Measurements from ENCODE around the gene KHDC3L. TPM values are rescaled to one million over a fixed set of nuclear protein-coding genes. Genes with fewer than 3 reads are reported as not detected.

KHDC3L gene
- total and polyA plus RNA-seq, 2 of the 8 experiments (the other 6 are each of a cell fraction or from before 2014, with no cell fraction given), result 0.11 TPM; not detected in 1

DNA sequence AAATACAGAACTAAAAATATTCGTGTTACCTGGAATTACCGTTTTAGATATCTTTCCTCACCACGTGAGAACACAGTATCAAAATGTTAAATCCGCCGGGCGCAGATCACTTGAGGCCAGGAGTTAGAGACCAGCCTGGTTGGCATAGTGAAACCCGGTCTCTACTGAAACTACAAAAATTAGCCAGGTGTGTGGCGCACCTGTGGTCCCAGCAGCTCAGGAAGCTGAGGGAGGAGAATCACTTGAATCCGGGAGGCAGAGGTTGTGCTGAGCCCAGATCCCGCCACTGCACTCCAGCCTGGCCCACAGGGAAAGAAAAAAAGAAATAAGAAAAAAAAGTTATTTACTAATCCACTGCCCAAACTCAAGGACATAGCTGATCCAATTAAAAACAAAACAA, 27.4 kb downstream of the KHDC3L start:
- no peak overlapping the region for H4K8ac ChIP-seq (ENCODE audit: extremely low read depth, insufficient read depth, low read length)
- H4K5ac ChIP-seq (ENCODE audit: insufficient read length, low read depth, low read length), result no peak overlapping the region
- FAIRE-seq (no peak), DNase-seq (ENCODE audit: low read depth in 1 of 2, low spot score in 2 of 2) (peak in 1 of 2 experiments; percentile 47)
- ChIA-PET POLR2A (ENCODE audit: partially characterized antibody) (interaction anchor here (1.1 to 2.3 kb wide), 2 partner anchors 41 to 65 kb away, joined by 5 to 13 read pairs; no protein-coding TSS in a partner anchor), CTCF (ENCODE audit: partially characterized antibody) (interaction anchor here (0.9 to 4.9 kb wide), 2 partner anchors 62 to 104 kb away, joined by 3 to 40 read pairs; no protein-coding TSS in a partner anchor)
- H3K79me2 ChIP-seq (ENCODE audit: control insufficient read depth in 1 of 2, insufficient read depth in 2 of 2, low read length in 2 of 2), result no peaks in the 10 kb centered on the region
- no peaks in the 10 kb centered on the region for H3K79me1 ChIP-seq (ENCODE audit: low read depth, low read length)
- no peak overlapping the region for H4K91ac ChIP-seq (replicated peaks; ENCODE audit: insufficient read length, low read length)
- no peak overlapping the region for H2BK15ac ChIP-seq (ENCODE audit: low read length)
- H2AFZ ChIP-seq (ENCODE audit: low read length), result no peak overlapping the region
- H3K4me1 ChIP-seq (replicated peaks in 1 of 4; ENCODE audit: control insufficient read depth in 3 of 4, insufficient read depth in 4 of 4, low read length in 3 of 4), result peaks cover 0 to 6% (median 0%) of the 10 kb centered on the region in 4 experiments; a peak in 4 of 7 replicates
- H3K36me3 ChIP-seq (ENCODE audit: control insufficient read depth in 2 of 4, insufficient read depth in 4 of 4, low read length in 3 of 4), result no peaks in the 10 kb centered on the region
- H3K27me3 ChIP-seq (replicated peaks in 1 of 4; ENCODE audit: control insufficient read depth in 3 of 4, extremely low read depth in 1 of 4, insufficient read depth in 3 of 4, low read length in 3 of 4), result no peaks in the 10 kb centered on the region
- no peak overlapping the region for H3K4ac ChIP-seq (replicated peaks; ENCODE audit: insufficient read length, low read depth, low read length)
- 0 out of 2 replicates have a peak, but pooled peaks cover 1% of the 10 kb centered on the region for H3K23me2 ChIP-seq (ENCODE audit: low read depth, low read length)
- H2BK120ac ChIP-seq (replicated peaks; ENCODE audit: low read depth, low read length), result no peak overlapping the region
- no peak overlapping the region for H3K4me3 ChIP-seq (ENCODE audit: extremely low read depth in 1 of 4, insufficient read depth in 2 of 4, low read depth in 3 of 4, low read length in 4 of 4)
- H3K4me2 ChIP-seq (ENCODE audit: insufficient read depth in 1 of 2, low read depth in 2 of 2, low read length in 2 of 2), result peak overlapping the region in 1 of 2 experiments; percentile 28; a peak in 1 of 4 replicates
- no peak overlapping the region for H3K56ac ChIP-seq (replicated peaks; ENCODE audit: insufficient read length, low read depth, low read length)
- H2AK5ac ChIP-seq (ENCODE audit: low read depth, low read length), result no peak overlapping the region
- H2BK5ac ChIP-seq (ENCODE audit: low read depth, low read length), result no peak overlapping the region
- no peak overlapping the region for H3K23ac ChIP-seq (ENCODE audit: insufficient read length)
- peaks cover 0 to 4% of the 10 kb centered on the region in 2 experiments; a peak in 1 of 4 replicates for H3K9me3 ChIP-seq (ENCODE audit: insufficient read depth in 2 of 2, low read depth in 1 of 2, low read length in 1 of 2)
- no peak overlapping the region for H2BK20ac ChIP-seq (ENCODE audit: low read length)
- H3K27ac ChIP-seq (ENCODE audit: low read depth, low read length), result no peak overlapping the region
- H3K14ac ChIP-seq (ENCODE audit: insufficient read length), result no peak overlapping the region
- WGBS, 2 experiments (ENCODE audit: extremely low coverage in 1 of 2, insufficient coverage in 1 of 2, insufficient read length in 1 of 2, insufficient replicate concordance in 2 of 2, low coverage in 1 of 2, low lambda C conversion rate in 2 of 2, missing lambda C conversion rate in 1 of 2), result 68% methylated on average over 10 of the region's 10 CpGs; no CpG with 5 or more reads in 1 of the 2 experiments
- no peak overlapping the region for H3K18ac ChIP-seq (ENCODE audit: extremely low read depth, low read length)
- TF ChIP-seq TAF7 (optimal IDR thresholded peaks at IDR 0.05; ENCODE audit: borderline replicate concordance, low read depth, low read length) (no peak), HDAC6 (IDR thresholded peaks at IDR 0.05; ENCODE audit: low read depth, low read length) (no peak), SUZ12 (IDR thresholded peaks at IDR 0.05; ENCODE audit: low read length) (no peak), SIN3A (conservative IDR thresholded peaks at IDR 0.05 in 1 of 2, IDR thresholded peaks at IDR 0.05 in 1 of 2; ENCODE audit: low read depth in 1 of 2, low read length in 2 of 2) (no peak), TCF12 (IDR thresholded peaks at IDR 0.05; ENCODE audit: low read depth, low read length) (peak; percentile 97), RBBP5 (IDR thresholded peaks at IDR 0.05; ENCODE audit: borderline replicate concordance, low read depth, low read length) (no peak), RNF2 (IDR thresholded peaks at IDR 0.05; ENCODE audit: borderline replicate concordance, low read depth, low read length, missing control alignments, poor library complexity, severe bottlenecking) (no peak), EP300 (IDR thresholded peaks at IDR 0.05; ENCODE audit: borderline replicate concordance in 1 of 2, low read depth in 2 of 2, low read length in 2 of 2) (no peak), POLR2AphosphoS5 (IDR thresholded peaks at IDR 0.05; ENCODE audit: low read depth, low read length) (0 out of 2 replicates have a peak, but pooled peaks have one; percentile 28), NANOG (IDR thresholded peaks at IDR 0.05; ENCODE audit: insufficient read depth, low read depth, low read length, poor library complexity, severe bottlenecking) (no peak), NRF1 (IDR thresholded peaks at IDR 0.05; ENCODE audit: low read depth, low read length) (no peak), BCL11A (IDR thresholded peaks at IDR 0.05; ENCODE audit: low read depth in 2 of 2, low read length in 2 of 2) (no peak)
- no peaks in the 10 kb centered on the region for H4K20me1 ChIP-seq (replicated peaks in 1 of 2; ENCODE audit: control insufficient read depth in 1 of 2, insufficient read depth in 2 of 2, low read length in 2 of 2)
- no peak overlapping the region for H3K9ac ChIP-seq (replicated peaks in 1 of 4; ENCODE audit: extremely low read depth in 1 of 4, low read depth in 3 of 4, low read length in 3 of 4)
- H2BK12ac ChIP-seq (ENCODE audit: low read depth, low read length), result no peak overlapping the region

Measured in H1 (cell line).